GM20431 (cell line): ENCODE measurements around the gene CDH6.

Experiments
- in situ Hi-C: fragments of 300-500 bp; cut with MseI, MboI; formaldehyde crosslinking; loops from one replicate; pipeline ENCODE4 v1.15.0; 2020; ENCODE audit warnings: low sequenced_read_pairs; ENCODE audit not compliant: unreplicated experiment

Gene CDH6

GRCh38 chr5:31237174-31237573 lies 43.7 kb downstream of the CDH6 start:
- in situ Hi-C loops = no loop called here

GRCh38 chr5:31238497-31238896 lies 45.0 kb downstream of the CDH6 start:
- in situ Hi-C loops = no loop called here

GRCh38 chr5:31244921-31245320 lies 51.4 kb downstream of the CDH6 start:
- in situ Hi-C loops = no loop called here

- in situ Hi-C loops = no loop called here
These were observed 53.9 kb downstream of the CDH6 start for GRCh38 chr5:31247381-31247780.

- in situ Hi-C loops = no loop called here
These were observed 56.7 kb downstream of the CDH6 start for GRCh38 chr5:31250201-31250600.

- in situ Hi-C loops = no loop called here
These were observed 57.5 kb downstream of the CDH6 start for GRCh38 chr5:31251032-31251431.

GRCh38 chr5:31255041-31255440 lies 61.6 kb downstream of the CDH6 start:
- in situ Hi-C loops = no loop called here

- in situ Hi-C loops = no loop called here
These were observed 74.8 kb downstream of the CDH6 start for GRCh38 chr5:31268256-31268655.

- in situ Hi-C loops = no loop called here
These were observed 75.2 kb downstream of the CDH6 start for GRCh38 chr5:31268686-31269085.

GRCh38 chr5:31269259-31269658 lies 75.8 kb downstream of the CDH6 start:
- in situ Hi-C loops = no loop called here

GRCh38 chr5:31270396-31270795 lies 76.9 kb downstream of the CDH6 start:
- in situ Hi-C loops = no loop called here

GRCh38 chr5:31271567-31271966 lies 78.1 kb downstream of the CDH6 start:
- in situ Hi-C loops = no loop called here

- in situ Hi-C loops = no loop called here
These were observed 79.7 kb downstream of the CDH6 start for GRCh38 chr5:31273161-31273560.

GRCh38 chr5:31273631-31274378 lies 80.3 kb downstream of the CDH6 start:
- in situ Hi-C loops = no loop called here

GRCh38 chr5:31280210-31280609 lies 86.7 kb downstream of the CDH6 start:
- in situ Hi-C loops = no loop called here

- in situ Hi-C loops = no loop called here
These were observed 89.8 kb downstream of the CDH6 start for GRCh38 chr5:31283326-31283725.

- in situ Hi-C loops = no loop called here
These were observed 91.5 kb downstream of the CDH6 start for GRCh38 chr5:31285025-31285424.

- in situ Hi-C loops = no loop called here
These were observed 94.5 kb downstream of the CDH6 start for GRCh38 chr5:31287985-31288384.

GRCh38 chr5:31289429-31289828 lies 95.9 kb downstream of the CDH6 start:
- in situ Hi-C loops = no loop called here

- in situ Hi-C loops = no loop called here
These were observed 97.9 kb downstream of the CDH6 start for GRCh38 chr5:31291323-31291854.

- in situ Hi-C loops = no loop called here
These were observed 107.0 kb downstream of the CDH6 start for GRCh38 chr5:31300501-31300900.

- in situ Hi-C loops = no loop called here
These were observed 108.3 kb downstream of the CDH6 start for GRCh38 chr5:31301833-31302232.
